Body of pancreas (tissue), 4 donors: ENCODE measurements around the gene TMEM247.
"Not testable (repeated sequence)": the region's sequence is repeated elsewhere in the genome, so short reads cannot be mapped to it uniquely, and the experiment has no call there.

Experiments used
- CTCF ChIP-seq, 7 experiments: fragments of 450-650 bp in 4 of 7; fragments of 200-600 bp in 3 of 7; sonication (generic) in 3 of 7; IDR thresholded peaks; one replicate each; pipeline ENCODE4 v1.5.1; 2016 to 2019; ENCODE audit warnings: antibody characterized with exemption in 7 of 7
- POLR2A ChIP-seq, 3 donors: fragments of 450-650 bp; IDR thresholded peaks; one replicate each; pipeline ENCODE4 v1.6.1; 2016; ENCODE audit warnings: antibody characterized with exemption in 3 of 3, mild to moderate bottlenecking in 2 of 3

- not testable (repeated sequence) for TF ChIP-seq POLR2A, CTCF (IDR thresholded peaks at IDR 0.05)
These were observed 43.0 kb downstream of the TMEM247 start for GRCh38 chr2:46522385-46522784.
